Testis (tissue), 3 donors: ENCODE measurements around the gene NLE1. TPM values are rescaled to one million over a fixed set of nuclear protein-coding genes. Genes with fewer than 3 reads are reported as not detected.

Source experiments
- DNase-seq: peaks from one replicate; pipeline ENCODE4 v3.0.0-alpha.2; 2019
- H3K27ac ChIP-seq, 2 donors: fragments of 200-600 bp; sonication (generic); one replicate each; pipeline ENCODE4 v1.5.1; 2019
- H3K27me3 ChIP-seq: fragments of 200-600 bp; sonication (generic); one replicate; pipeline ENCODE4 v1.5.1; 2019
- H3K36me3 ChIP-seq: fragments of 200-600 bp; sonication (generic); one replicate; pipeline ENCODE4 v1.5.1; 2017; ENCODE audit warnings: low read depth; ENCODE audit errors: missing control alignments
- H3K4me1 ChIP-seq: fragments of 200-600 bp; sonication (generic); one replicate; pipeline ENCODE4 v1.5.1; 2019
- H3K4me3 ChIP-seq, 2 donors: fragments of 200-600 bp; sonication (generic); one replicate each; pipeline ENCODE4 v1.5.1; 2017 to 2019
- H3K9me3 ChIP-seq: fragments of 200-600 bp; sonication (generic); one replicate; pipeline ENCODE4 v1.5.1; 2017
- POLR2A ChIP-seq: fragments of 450-650 bp; IDR thresholded peaks from one replicate; pipeline ENCODE4 v1.6.1; 2017; ENCODE audit warnings: antibody characterized with exemption, mild to moderate bottlenecking, moderate library complexity
- WGBS, 2 donors: methylation state at CpG; one replicate each; pipeline ENCODE4 v1.1.5; 2018; 5-methylcytosine and 5-hydroxymethylcytosine counted together
- intact Hi-C: fragments of 100-400 bp; cut with DNase I; formaldehyde crosslinking; loops from one replicate; pipeline ENCODE4 v1.15.1; 2023; ENCODE audit warnings: low total_unique reads
- polyA plus RNA-seq: library from polyadenylated mRNA; stranded (reverse); fragments of 350-450 nt; fragmentation: Illumina TruSeq; extraction: RNeasy Lipid Tissue Mini Kit (QIAGEN cat#74804); gene quantifications from one replicate; pipeline ENCODE4 v1.2.3, GENCODE V29; 2014; ENCODE audit warnings: low read depth, low replicate concordance; ENCODE audit not compliant: insufficient read depth
- total RNA-seq, 2 donors: library from RNA; depleted of rRNA; stranded (reverse); fragments of >200 nt; gene quantifications; one replicate each; pipeline ENCODE4 v1.2.3, GENCODE V29; 2016
- TF ChIP-seq, protein P1 (sequence below), 3 experiments: fragments of 450-650 bp in 2 of 3; fragments of 200-600 bp in 1 of 3; sonication (generic) in 1 of 3; IDR thresholded peaks; one replicate each; pipeline ENCODE4 v1.5.1; 2016 to 2019; ENCODE audit warnings: antibody characterized with exemption in 3 of 3, mild to moderate bottlenecking in 2 of 3, moderate library complexity in 1 of 3

NLE1 gene
- total and polyA plus RNA-seq, 3 donors from 2014 or later = 12.8 to 15.4 (median 14.6) TPM

DNA sequence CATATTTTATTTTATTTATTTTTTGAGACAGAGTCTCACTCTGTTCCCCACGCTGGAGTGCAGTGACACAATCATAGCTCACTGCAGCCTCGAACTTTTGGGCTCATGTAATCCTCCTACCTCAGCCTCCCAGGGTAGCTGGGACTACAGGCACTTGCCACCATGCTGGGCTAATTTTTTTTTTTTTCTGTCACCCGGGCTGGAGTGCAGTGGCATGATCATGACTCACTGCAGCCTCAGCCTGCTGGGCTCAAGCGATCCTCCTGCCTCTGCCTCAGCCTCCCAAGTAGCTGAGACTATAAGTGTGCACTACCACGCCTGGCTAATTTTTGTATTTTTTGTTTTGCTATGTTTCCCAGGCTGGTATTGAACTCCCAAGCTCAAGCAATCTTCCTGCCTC lies 22.6 kb upstream of the NLE1 start:
- Histone ChIP-seq H3K27me3 (no peaks in the 10 kb centered on the region), H3K4me3 (no peak overlapping the region), H3K36me3 (no peaks in the 10 kb centered on the region), H3K4me1 (no peaks in the 10 kb centered on the region), H3K9me3 (no peaks in the 10 kb centered on the region), H3K27ac (no peak overlapping the region)
- DNase-seq = no peak
- WGBS, 2 donors = 79 to 80% methylated on average over 5 of the region's 5 CpGs
- intact Hi-C loops = no loop called here
- TF ChIP-seq, protein P1, sequence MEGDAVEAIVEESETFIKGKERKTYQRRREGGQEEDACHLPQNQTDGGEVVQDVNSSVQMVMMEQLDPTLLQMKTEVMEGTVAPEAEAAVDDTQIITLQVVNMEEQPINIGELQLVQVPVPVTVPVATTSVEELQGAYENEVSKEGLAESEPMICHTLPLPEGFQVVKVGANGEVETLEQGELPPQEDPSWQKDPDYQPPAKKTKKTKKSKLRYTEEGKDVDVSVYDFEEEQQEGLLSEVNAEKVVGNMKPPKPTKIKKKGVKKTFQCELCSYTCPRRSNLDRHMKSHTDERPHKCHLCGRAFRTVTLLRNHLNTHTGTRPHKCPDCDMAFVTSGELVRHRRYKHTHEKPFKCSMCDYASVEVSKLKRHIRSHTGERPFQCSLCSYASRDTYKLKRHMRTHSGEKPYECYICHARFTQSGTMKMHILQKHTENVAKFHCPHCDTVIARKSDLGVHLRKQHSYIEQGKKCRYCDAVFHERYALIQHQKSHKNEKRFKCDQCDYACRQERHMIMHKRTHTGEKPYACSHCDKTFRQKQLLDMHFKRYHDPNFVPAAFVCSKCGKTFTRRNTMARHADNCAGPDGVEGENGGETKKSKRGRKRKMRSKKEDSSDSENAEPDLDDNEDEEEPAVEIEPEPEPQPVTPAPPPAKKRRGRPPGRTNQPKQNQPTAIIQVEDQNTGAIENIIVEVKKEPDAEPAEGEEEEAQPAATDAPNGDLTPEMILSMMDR (IDR thresholded peaks at IDR 0.05) = no peak
- no peak for TF ChIP-seq POLR2A

DNA sequence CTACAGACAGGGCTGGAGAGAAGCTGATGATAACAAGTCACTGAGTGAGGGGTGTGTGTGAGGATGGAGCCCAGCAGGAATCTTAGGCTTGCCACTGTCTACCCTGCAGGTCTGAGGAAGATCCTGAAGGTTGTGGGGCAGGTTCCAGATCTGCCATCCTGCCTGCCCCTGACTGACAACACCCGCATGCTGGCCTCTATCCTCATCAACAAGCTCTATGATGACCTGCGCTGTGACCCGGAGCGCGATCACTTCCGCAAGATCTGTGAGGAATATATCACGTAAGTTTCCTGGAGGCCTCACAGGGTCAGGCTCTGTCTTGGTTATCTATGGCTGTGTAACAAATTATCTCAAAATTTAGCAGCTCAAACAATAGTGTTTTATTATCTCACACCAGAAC lies 21.8 kb upstream of the NLE1 start:
- TF ChIP-seq, protein P1 (IDR thresholded peaks at IDR 0.05) = no peak
- TF ChIP-seq POLR2A = no peak
- WGBS, 2 donors = 88 to 95% methylated on average over 7 of the region's 7 CpGs
- no peak overlapping the region for H3K4me3 ChIP-seq
- intact Hi-C loops = no loop called here
- DNase-seq = peak; percentile 25
- H3K9me3 ChIP-seq = no peaks in the 10 kb centered on the region
- H3K27ac ChIP-seq = no peak overlapping the region
- no peaks in the 10 kb centered on the region for H3K4me1 ChIP-seq
- H3K36me3 ChIP-seq = no peaks in the 10 kb centered on the region
- H3K27me3 ChIP-seq = no peaks in the 10 kb centered on the region

GRCh38 chr17:35162755-35163154 lies 20.7 kb upstream of the NLE1 start:
- H3K4me1 ChIP-seq = no peaks in the 10 kb centered on the region
- H3K9me3 ChIP-seq = no peaks in the 10 kb centered on the region
- no peak for DNase-seq
- TF ChIP-seq POLR2A = no peak
- TF ChIP-seq, protein P1 (IDR thresholded peaks at IDR 0.05) = no peak
- WGBS, 2 donors = 80 to 83% methylated on average over 4 of the region's 4 CpGs
- intact Hi-C loops = no loop called here
- no peak overlapping the region for H3K4me3 ChIP-seq
- no peak overlapping the region for H3K27ac ChIP-seq
- no peaks in the 10 kb centered on the region for H3K36me3 ChIP-seq
- no peaks in the 10 kb centered on the region for H3K27me3 ChIP-seq

GRCh38 chr17:35161281-35161761 lies 19.2 kb upstream of the NLE1 start:
- H3K4me3 ChIP-seq = no peak overlapping the region
- intact Hi-C loops = no loop called here
- TF ChIP-seq, protein P1 (IDR thresholded peaks at IDR 0.05) = no peak
- no peak for TF ChIP-seq POLR2A
- H3K27me3 ChIP-seq = no peaks in the 10 kb centered on the region
- H3K36me3 ChIP-seq = no peaks in the 10 kb centered on the region
- no peak for DNase-seq
- no peaks in the 10 kb centered on the region for H3K4me1 ChIP-seq
- H3K27ac ChIP-seq = no peak overlapping the region
- WGBS, 2 donors = 75 to 82% methylated on average over 3 of the region's 3 CpGs
- no peaks in the 10 kb centered on the region for H3K9me3 ChIP-seq
